GM19395 (cell line): ENCODE measurements around the gene GRAMD1B.
"Not testable (repeated sequence)": the region's sequence is repeated elsewhere in the genome, so short reads cannot be mapped to it uniquely, and the experiment has no call there.

Experiments
- ATAC-seq: cut with Tn5 transposase; IDR thresholded peaks from one replicate; pipeline ENCODE4 v1.9.1; 2021; ENCODE audit warnings: mild to moderate bottlenecking, moderate library complexity; ENCODE audit not compliant: unreplicated experiment

The GRAMD1B gene

DNA sequence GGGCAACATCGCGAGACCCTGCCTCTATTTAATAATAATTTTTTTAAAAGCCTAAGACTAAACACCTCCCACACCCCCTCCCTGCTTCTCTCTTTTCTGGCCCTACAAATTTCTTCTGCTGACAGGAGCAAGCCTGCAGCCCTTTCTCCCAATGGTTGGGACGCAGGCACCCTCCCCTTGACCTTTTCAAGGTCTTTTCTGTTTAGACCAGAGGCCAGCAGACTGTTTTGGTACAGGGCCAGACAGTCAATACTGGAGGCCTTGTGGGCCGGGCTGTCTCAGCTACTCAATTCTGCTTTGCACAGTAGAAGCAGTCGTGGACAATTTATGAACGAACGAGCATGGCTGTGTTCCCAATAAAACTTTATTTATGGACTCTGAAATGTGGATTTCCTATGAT, 132.1 kb downstream of the GRAMD1B start:
- no peak for ATAC-seq

GRCh38 chr11:123562829-123563228, 132.8 kb downstream of the GRAMD1B start:
- no peak for ATAC-seq

DNA sequence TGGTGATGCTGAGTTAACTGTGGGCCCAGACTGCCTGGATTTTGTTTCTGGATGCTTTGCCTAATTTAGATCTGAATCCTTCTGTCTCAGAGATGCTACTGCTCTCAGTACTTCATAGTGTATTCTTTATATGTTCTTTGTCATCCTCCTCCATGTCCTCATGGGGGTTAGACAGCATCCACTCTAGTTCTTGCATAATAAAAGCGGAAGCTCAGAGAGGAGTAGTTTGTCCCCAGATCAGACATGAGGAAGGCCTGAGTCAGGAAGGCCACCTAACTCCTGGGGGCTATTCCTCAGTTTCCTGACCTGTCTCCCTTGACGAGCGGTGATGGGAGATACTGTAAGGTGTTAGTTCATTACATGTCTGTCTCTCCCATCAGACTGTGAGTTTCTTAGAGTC, 134.2 kb downstream of the GRAMD1B start:
- no peak for ATAC-seq

DNA sequence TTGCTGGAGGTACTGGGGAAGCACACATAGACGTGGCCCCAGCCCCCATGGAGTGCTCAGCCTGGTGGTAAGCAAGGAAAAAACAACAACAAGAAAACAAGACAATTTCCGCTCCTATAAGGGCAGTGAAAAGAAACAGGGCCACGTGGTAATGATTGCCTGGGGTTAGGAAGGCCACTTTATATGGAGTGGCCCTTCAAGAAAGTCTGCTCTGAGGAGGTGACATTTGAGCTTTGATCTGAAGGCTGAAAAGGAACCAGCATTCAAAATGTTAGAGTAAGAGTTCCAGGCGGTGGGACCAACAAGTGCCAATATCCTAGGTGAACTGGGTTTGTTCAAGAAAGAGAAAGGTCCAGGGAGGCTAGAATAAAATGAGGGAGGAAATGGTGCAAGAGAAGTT, 136.8 kb downstream of the GRAMD1B start:
- no peak for ATAC-seq

DNA sequence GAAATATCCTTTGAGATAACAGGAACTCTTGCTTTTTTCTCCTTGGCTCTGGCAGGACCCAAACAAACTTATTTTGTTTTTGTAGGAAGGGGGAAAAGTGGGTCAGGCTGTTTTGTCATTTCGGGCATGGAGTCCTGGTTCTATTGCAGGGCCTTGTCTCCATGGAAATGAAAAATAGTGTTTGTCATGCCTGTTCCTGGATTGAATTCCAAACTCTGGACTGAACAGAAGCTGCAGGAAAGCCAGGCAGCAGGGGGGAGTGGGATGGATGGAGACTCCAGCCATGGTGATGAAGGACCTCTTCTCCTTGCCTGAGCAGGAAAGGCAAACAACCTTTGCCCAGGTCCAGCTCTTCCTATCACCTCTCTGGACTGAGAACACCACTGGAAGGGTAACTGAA, 137.4 kb downstream of the GRAMD1B start:
- no peak for ATAC-seq

GRCh38 chr11:123568367-123568870, 138.3 kb downstream of the GRAMD1B start:
- ATAC-seq, result no peak

DNA sequence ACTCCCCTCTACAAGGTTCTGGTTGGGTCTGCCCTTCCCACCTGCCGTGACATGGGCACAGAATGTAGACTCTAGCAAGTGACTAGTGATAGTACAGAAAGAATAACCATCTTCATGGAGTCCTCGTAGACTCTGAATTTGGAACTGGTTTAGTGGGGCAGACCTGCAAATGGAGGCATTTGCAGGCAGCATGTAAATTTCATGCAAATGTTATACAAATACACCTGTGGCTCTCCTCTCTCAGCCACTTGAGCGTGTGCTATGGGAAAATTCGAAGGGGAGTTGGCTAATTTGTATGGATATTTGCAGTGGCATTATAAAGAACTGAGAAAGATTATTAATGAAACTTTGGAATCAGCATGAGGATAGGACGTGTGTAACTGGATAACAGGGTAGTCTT, 139.3 kb downstream of the GRAMD1B start:
- ATAC-seq, result no peak

GRCh38 chr11:123570939-123571580, 141.0 kb downstream of the GRAMD1B start:
- no peak for ATAC-seq

- not testable (repeated sequence) for ATAC-seq
These were observed 142.7 kb downstream of the GRAMD1B start for GRCh38 chr11:123572791-123573190.

DNA sequence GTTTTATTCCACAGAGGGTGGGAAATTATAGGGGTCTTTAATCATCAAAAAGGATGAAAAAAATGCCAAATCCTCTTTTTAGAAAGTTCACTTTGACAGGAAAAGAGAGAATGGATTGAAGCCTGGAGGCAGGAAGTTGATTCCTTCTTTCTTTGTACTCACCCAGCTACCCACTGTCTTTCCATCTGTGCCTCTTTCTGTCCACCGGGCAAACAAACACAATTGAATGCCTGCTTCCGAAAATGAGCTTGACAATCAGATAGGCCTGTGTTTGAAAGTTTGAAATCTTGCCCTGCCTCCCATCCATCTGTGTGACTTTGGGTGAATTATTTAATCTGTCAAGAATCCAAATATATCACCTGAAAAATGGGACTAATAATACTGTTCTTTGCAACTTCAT, 143.2 kb downstream of the GRAMD1B start:
- ATAC-seq, result no peak

GRCh38 chr11:123575441-123575840, 145.4 kb downstream of the GRAMD1B start:
- ATAC-seq, result no peak

DNA sequence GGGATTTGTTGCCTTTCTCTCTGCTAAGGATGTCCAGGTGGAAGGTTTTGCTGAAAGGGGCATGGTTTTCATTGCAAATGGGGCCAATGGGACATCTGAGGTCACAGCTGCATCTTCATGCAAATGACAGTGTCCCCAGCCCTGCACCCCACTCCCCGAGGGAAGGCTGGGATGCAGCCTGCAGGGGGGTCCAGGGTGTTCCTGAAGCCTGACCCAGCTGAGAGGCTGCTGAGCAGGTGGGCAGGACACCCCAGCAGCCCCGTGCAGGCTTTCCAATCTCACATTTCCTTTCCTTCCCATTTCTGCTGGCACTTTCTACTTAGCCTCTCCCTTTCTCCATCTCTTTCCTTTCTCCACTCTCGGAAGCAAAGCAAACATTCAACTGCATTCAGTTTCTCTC, 146.0 kb downstream of the GRAMD1B start:
- no peak for ATAC-seq

- no peak for ATAC-seq
These were observed 146.4 kb downstream of the GRAMD1B start for GRCh38 chr11:123576501-123576900.

DNA sequence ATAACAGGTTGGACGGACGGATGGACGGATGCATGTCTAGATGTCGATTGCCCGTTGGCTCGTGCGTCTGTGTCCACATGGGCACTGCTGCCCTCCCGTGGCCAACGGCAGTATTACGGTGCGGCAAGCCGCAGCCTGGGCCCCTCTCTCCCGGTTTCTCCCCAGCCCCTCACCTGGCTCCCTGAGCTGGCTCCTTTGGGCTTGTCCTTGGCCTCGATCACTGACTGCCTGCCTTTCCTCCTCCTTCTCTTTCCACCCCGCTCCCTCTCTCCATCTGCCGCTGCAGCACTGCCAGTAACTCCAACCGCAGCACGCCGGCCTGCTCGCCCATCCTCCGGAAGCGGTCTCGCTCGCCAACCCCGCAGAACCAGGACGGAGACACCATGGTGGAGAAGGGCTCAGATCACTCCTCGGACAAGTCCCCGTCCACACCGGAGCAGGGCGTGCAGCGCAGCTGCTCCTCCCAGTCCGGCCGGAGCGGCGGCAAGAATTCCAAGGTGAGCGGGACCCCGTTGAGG, 147.1 kb downstream of the GRAMD1B start:
- peak; percentile 65 for ATAC-seq

DNA sequence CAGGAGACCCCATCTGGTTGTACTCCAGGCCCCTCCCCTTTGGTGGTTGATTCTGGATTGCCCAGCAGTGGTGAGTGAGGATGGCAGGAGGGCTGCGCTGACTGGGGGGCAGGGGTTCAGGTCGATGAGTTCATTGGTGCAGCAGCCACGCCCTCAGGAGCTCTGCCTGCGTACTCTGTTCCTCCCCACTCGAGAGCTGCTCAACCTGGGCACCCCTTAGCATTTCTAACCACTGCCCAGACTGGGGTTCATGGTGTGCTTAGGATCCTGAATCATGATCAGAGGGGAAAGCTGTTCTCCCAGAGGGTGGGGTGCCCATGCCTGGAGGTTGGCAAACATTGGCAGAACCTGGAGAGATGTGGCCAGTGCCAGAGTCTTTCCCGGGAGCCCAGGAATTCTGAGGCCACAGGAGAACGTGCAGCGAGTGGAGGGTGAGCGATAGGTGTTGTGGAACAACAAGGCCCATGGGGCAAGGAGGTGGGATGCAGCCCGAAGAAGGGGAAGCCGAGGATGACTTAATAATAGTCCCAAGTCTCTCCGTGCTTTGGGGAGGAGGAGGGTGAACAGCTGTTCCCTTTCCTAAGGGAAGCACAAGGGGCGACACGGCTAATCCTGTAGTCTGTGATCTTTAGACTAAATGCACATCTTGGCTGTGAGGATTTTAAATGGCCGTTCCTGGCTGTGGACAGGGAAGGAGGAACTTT, 148.9 kb downstream of the GRAMD1B start:
- no peak for ATAC-seq

DNA sequence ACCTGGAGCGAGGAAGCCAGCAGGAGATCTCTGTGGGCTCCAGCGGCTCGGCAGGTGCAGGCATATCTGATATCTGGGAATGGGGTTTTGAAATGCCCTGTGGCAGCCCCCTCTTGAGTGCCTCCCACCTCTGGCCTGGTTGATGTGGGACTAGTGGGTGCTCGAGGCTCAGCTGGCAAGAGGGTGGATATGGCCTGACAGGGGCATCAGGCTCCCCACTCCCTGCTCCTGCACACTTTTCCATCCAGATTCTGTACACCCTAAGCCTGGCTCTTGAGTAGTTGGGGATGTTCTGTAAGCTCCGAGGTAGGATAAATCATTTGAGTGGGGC, 149.4 kb downstream of the GRAMD1B start:
- no peak for ATAC-seq

GRCh38 chr11:123580137-123580536, 150.1 kb downstream of the GRAMD1B start:
- no peak for ATAC-seq

DNA sequence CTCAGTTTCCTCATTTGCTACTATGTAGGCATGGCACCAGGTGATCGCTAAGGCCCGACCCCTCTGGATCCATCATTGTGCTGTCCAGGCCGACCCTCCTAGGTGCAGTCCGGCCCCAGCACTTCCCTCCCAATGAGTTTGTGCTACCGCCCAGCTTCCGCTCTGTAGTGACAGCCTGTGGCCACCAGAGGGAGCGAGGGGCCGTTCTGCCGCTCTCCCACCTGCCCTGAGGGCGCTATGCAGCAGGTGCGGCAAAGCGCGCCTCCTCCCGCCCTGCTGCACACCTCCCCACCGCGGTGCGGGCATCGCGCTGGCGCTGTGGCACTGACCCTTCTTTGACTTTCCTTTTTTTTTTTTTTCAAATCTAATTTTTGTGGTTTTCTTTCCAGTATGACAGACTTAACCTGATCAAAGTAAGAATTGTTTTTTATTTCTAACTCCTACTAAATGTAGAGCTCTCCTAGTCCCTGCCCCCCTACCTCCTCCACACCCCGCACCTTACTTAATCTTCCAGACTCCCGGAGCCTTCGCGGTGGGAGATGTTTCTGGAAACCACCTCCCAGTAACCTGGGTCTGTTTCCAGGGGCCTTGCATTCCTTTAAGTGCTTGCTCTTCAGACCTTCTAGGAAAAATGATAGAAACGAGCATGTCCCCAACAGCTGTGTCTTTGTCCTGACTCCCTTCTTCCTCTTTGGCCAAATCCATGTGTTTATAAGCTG, 150.6 kb downstream of the GRAMD1B start:
- peak; percentile 86 for ATAC-seq

DNA sequence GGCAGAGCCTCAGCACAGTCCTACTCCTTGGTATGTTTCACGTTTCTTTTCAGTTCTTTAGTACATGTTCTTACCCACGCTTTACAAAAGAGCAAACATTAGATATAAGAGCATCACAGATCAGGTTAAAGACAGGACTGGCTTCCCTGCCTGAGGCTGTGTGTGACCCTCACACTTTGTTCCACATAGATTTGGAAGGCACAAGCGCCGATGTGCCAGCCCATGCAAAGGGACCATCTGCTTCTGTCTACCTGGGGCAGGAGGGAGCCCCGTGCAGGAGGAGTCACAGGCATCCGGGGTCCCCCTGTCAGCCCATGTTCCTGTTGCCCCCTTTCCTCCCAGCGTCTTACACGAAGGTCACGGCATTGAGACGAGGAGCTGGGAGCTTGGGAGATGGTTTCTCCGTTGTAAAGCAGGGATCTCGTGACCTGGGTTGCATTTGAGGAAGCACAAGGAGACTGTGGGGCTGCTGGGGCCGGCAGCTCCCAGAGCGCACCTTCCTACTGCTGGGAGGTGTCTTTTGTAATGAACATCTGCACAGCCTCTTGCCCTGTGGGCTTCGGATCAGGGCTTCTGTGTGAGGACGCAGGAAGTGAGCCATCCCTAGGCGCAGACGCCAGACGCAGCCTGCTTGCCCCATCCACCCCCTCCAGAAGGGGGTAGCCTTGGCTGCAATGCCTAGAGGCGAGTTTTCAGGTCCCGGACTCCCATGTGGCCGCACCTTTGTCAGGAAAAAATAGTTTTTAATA, 151.8 kb downstream of the GRAMD1B start:
- ATAC-seq, result no peak

DNA sequence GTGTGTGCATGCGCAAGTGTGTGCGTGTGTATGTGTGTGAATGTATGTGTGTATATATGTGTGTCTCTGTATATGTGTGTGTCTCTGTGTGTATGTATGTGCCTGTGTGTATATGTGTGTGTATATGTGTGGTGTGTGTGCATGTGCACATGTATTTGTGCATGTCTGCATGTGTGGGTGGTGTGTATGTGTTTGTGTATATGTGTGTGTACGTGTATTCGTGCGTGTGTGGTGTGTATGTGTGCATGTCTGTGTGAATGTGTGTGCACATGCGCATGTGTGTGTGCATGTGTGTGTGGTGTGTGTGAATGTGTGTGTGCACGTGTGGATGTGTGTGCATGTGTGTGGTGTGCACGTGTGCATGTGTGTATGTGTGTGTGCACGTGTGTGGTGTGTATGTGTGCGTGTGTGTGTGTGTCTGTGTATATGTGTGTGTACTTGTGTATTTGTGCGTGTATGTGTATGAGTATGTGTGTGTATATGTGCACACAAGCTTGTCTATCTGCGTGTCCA, 153.0 kb downstream of the GRAMD1B start:
- ATAC-seq, result no peak

DNA sequence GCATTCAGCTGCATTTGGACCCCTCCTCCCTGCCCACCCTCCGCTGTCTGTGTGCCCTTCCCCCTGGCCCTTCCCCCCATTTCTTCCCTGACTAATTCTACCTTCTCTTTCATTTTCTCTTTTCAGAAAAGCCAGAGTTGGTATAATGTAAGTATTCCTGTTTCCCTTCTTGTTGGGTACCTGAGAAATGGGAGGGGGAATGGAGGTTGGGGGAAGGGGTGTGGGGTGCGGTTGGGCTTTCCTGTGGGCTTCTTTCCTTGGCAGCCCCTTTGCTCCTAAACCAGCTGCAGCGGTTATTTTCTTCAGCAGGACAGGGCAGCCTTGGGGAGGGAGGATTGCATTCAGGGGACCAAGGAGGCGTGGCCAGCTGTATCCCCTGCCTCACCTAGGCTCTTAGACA, 154.1 kb downstream of the GRAMD1B start:
- no peak for ATAC-seq
